Measurements from ENCODE around the gene TRIL. TPM values are rescaled to one million over a fixed set of nuclear protein-coding genes. Genes with fewer than 3 reads are reported as not detected.

The TRIL gene
- polyA plus RNA-seq, 1 donor from 2014 or later, result 1.4 TPM

DNA sequence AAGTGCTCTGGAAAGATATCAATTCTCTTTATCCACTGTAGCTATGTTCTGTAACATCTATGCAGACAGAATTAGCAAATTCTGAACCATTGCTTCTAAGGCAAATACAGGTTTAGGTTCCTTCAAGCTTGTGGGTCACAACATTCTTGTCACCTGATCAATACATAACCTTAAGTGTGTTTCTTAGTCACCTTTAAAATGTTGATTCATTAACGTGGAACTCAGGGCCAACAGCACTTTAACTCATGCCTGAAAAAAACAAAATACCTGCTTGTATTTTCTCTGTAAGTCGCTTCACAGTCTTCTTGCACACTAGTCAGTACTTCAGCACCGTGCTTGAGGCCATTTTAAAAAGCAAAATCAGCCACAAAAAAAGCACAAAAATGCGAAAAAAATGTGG is 35.2 kb upstream of the TRIL start:
- no peaks in the 10 kb centered on the region for H3K9me3 ChIP-seq (ENCODE audit: low read length)

DNA sequence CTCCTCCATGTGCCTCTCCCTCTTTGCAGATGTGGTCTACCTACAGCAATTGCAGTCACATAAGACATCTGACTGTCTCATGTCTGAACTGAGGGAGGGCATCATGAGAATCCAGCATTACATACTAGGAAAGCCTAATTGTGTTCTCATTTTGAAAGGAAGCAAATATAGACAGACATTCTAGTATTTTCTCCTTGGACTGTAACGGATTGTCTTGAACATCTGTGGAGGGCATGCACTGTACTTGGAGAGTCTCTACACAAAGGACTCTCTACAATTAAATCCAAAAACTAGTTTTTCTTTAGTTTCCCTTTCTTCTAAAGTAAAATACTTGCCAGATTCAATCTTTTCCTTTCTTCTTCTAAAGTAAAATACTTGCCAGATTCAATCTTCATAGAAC is 34.7 kb upstream of the TRIL start:
- TF ChIP-seq TAF1 (IDR thresholded peaks at IDR 0.05; ENCODE audit: low read depth) (no peak), MXI1 (conservative IDR thresholded peaks at IDR 0.05; ENCODE audit: poor library complexity, severe bottlenecking) (no peak), SMC3 (conservative IDR thresholded peaks at IDR 0.05; ENCODE audit: poor library complexity) (no peak), EP300 (conservative IDR thresholded peaks at IDR 0.05; ENCODE audit: poor library complexity, severe bottlenecking) (no peak)
- TF ChIP-seq, protein P1, sequence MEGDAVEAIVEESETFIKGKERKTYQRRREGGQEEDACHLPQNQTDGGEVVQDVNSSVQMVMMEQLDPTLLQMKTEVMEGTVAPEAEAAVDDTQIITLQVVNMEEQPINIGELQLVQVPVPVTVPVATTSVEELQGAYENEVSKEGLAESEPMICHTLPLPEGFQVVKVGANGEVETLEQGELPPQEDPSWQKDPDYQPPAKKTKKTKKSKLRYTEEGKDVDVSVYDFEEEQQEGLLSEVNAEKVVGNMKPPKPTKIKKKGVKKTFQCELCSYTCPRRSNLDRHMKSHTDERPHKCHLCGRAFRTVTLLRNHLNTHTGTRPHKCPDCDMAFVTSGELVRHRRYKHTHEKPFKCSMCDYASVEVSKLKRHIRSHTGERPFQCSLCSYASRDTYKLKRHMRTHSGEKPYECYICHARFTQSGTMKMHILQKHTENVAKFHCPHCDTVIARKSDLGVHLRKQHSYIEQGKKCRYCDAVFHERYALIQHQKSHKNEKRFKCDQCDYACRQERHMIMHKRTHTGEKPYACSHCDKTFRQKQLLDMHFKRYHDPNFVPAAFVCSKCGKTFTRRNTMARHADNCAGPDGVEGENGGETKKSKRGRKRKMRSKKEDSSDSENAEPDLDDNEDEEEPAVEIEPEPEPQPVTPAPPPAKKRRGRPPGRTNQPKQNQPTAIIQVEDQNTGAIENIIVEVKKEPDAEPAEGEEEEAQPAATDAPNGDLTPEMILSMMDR (IDR thresholded peaks at IDR 0.05; ENCODE audit: poor library complexity, severe bottlenecking), result no peak
- Histone ChIP-seq H3F3A (ENCODE audit: insufficient read depth, low read length, poor library complexity, severe bottlenecking) (no peaks in the 10 kb centered on the region), H4K20me1 (ENCODE audit: insufficient read depth) (no peaks in the 10 kb centered on the region), H3K9ac (ENCODE audit: low read length) (no peak overlapping the region), H3K27me3 (ENCODE audit: insufficient read depth, low read depth, low read length) (no peaks in the 10 kb centered on the region), H3K79me2 (replicated peaks; ENCODE audit: insufficient read depth, low read length) (no peaks in the 10 kb centered on the region), H3K4me3 (ENCODE audit: low read length) (no peak overlapping the region), H3K27ac (ENCODE audit: low read length) (no peak overlapping the region), H3K9me3 (ENCODE audit: low read length) (no peaks in the 10 kb centered on the region), H3K9me2 (ENCODE audit: insufficient read depth, low read length) (no peaks in the 10 kb centered on the region), H2AFZ (ENCODE audit: low read depth, low read length) (no peak overlapping the region), H3K36me3 (ENCODE audit: insufficient read depth, low read length) (no peaks in the 10 kb centered on the region), H3K4me2 (ENCODE audit: low read length) (no peak overlapping the region)

More for the DNA sequence above, 35.2 kb upstream of the TRIL start:
- no peak overlapping the region for H2AFZ ChIP-seq (ENCODE audit: low read depth, low read length)
- H3K36me3 ChIP-seq (ENCODE audit: insufficient read depth, low read length), result no peaks in the 10 kb centered on the region
- H3F3A ChIP-seq (ENCODE audit: insufficient read depth, low read length, poor library complexity, severe bottlenecking), result no peaks in the 10 kb centered on the region
- no peak overlapping the region for H3K9ac ChIP-seq (ENCODE audit: low read length)
- no peaks in the 10 kb centered on the region for H3K9me2 ChIP-seq (ENCODE audit: insufficient read depth, low read length)
- H3K27ac ChIP-seq (ENCODE audit: low read length), result no peak overlapping the region
- H3K4me2 ChIP-seq (ENCODE audit: low read length), result no peak overlapping the region
- H3K4me3 ChIP-seq (ENCODE audit: low read length), result no peak overlapping the region
- no peaks in the 10 kb centered on the region for H4K20me1 ChIP-seq (ENCODE audit: insufficient read depth)
- no peaks in the 10 kb centered on the region for H3K79me2 ChIP-seq (replicated peaks; ENCODE audit: insufficient read depth, low read length)
- TF ChIP-seq, protein P2, sequence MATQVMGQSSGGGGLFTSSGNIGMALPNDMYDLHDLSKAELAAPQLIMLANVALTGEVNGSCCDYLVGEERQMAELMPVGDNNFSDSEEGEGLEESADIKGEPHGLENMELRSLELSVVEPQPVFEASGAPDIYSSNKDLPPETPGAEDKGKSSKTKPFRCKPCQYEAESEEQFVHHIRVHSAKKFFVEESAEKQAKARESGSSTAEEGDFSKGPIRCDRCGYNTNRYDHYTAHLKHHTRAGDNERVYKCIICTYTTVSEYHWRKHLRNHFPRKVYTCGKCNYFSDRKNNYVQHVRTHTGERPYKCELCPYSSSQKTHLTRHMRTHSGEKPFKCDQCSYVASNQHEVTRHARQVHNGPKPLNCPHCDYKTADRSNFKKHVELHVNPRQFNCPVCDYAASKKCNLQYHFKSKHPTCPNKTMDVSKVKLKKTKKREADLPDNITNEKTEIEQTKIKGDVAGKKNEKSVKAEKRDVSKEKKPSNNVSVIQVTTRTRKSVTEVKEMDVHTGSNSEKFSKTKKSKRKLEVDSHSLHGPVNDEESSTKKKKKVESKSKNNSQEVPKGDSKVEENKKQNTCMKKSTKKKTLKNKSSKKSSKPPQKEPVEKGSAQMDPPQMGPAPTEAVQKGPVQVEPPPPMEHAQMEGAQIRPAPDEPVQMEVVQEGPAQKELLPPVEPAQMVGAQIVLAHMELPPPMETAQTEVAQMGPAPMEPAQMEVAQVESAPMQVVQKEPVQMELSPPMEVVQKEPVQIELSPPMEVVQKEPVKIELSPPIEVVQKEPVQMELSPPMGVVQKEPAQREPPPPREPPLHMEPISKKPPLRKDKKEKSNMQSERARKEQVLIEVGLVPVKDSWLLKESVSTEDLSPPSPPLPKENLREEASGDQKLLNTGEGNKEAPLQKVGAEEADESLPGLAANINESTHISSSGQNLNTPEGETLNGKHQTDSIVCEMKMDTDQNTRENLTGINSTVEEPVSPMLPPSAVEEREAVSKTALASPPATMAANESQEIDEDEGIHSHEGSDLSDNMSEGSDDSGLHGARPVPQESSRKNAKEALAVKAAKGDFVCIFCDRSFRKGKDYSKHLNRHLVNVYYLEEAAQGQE (IDR thresholded peaks at IDR 0.05; ENCODE audit: borderline replicate concordance), result no peak
- TF ChIP-seq TAF1 (IDR thresholded peaks at IDR 0.05; ENCODE audit: low read depth), result no peak
- TF ChIP-seq SMC3 (conservative IDR thresholded peaks at IDR 0.05; ENCODE audit: poor library complexity), result no peak
- TF ChIP-seq MXI1 (conservative IDR thresholded peaks at IDR 0.05; ENCODE audit: poor library complexity, severe bottlenecking), result no peak
- TF ChIP-seq, protein P1 (IDR thresholded peaks at IDR 0.05; ENCODE audit: poor library complexity, severe bottlenecking), result no peak
- TF ChIP-seq EZH2 (IDR thresholded peaks at IDR 0.05; ENCODE audit: borderline replicate concordance, insufficient read depth, low read length, poor library complexity, severe bottlenecking), result no peak
- no peak for TF ChIP-seq POLR2AphosphoS5 (IDR thresholded peaks at IDR 0.05)
- no peak for TF ChIP-seq RAD21 (conservative IDR thresholded peaks at IDR 0.05)
- no peak for TF ChIP-seq EP300 (conservative IDR thresholded peaks at IDR 0.05; ENCODE audit: poor library complexity, severe bottlenecking)
- no peaks in the 10 kb centered on the region for H3K27me3 ChIP-seq (ENCODE audit: insufficient read depth, low read depth, low read length)

All from neural cell (in vitro differentiated cells).